Uterus (tissue), 2 donors: ENCODE data around the gene PPM1N.

Experiments used
- CTCF ChIP-seq, 4 experiments: fragments of 200-600 bp in 2 of 4; fragments of 450-650 bp in 2 of 4; sonication (generic) in 2 of 4; IDR thresholded peaks; one replicate each; pipeline ENCODE4 v1.5.1; 2016 to 2019; ENCODE audit warnings: antibody characterized with exemption in 4 of 4, mild to moderate bottlenecking in 2 of 4, moderate library complexity in 1 of 4
- POLR2A ChIP-seq, 2 donors: fragments of 450-650 bp; IDR thresholded peaks; one replicate each; pipeline ENCODE4 v1.6.1; 2016; ENCODE audit warnings: antibody characterized with exemption in 2 of 2, mild to moderate bottlenecking in 1 of 2, moderate library complexity in 1 of 2

GRCh38 chr19:45542234-45542668 is 44.0 kb downstream of the PPM1N start:
- TF ChIP-seq CTCF (IDR thresholded peaks at IDR 0.05), result no peak
- no peak for TF ChIP-seq POLR2A (IDR thresholded peaks at IDR 0.05)
